CD4-positive, CD25-positive, alpha-beta regulatory T cell (primary cell): Measurements from ENCODE around the gene CYP11A1. TPM values are rescaled to one million over a fixed set of nuclear protein-coding genes. Genes with fewer than 3 reads are reported as not detected.

Experiments
- ATAC-seq, 2 donors: fragments of 150-1000 bp; cut with Tn5 transposase; one replicate each; pipeline ENCODE4 v1.10.0; 2021; ENCODE audit warnings: low read depth in 2 of 2, moderate number of reproducible peaks in 2 of 2, moderate library complexity in 1 of 2
- DNase-seq, 3 donors: peaks; one replicate each; pipeline versions ENCODE4 v3.0.0 to v3.0.0-alpha.2; 2012 to 2022; ENCODE audit warnings: mixed read lengths in 1 of 3
- H3K27ac ChIP-seq: one replicate; pipeline ENCODE4 v1.7.0; 2013; ENCODE audit warnings: mild to moderate bottlenecking, low read length; ENCODE audit not compliant: insufficient read depth, poor library complexity, severe bottlenecking
- H3K27me3 ChIP-seq: one replicate; pipeline ENCODE4 v1.7.0; 2013; ENCODE audit warnings: low read length; ENCODE audit not compliant: control insufficient read depth, insufficient read depth
- H3K36me3 ChIP-seq: one replicate; pipeline ENCODE4 v1.7.0; 2013; ENCODE audit warnings: mild to moderate bottlenecking, low read length, moderate library complexity; ENCODE audit not compliant: control insufficient read depth, insufficient read depth
- H3K4me1 ChIP-seq: 2 replicates; pipeline ENCODE4 v1.7.0; 2013; ENCODE audit warnings: mild to moderate bottlenecking, low read length; ENCODE audit not compliant: insufficient read depth, control insufficient read depth, poor library complexity, severe bottlenecking
- H3K4me3 ChIP-seq: one replicate; pipeline ENCODE4 v1.7.0; 2013; ENCODE audit warnings: low read depth, mild to moderate bottlenecking, low read length, moderate library complexity
- H3K9me3 ChIP-seq, 2 experiments: 1 replicate in 1 of 2; 2 replicates in 1 of 2; pipeline ENCODE4 v1.7.0; 2013; ENCODE audit warnings: low read length in 2 of 2, mild to moderate bottlenecking in 1 of 2, moderate library complexity in 1 of 2; ENCODE audit not compliant: control insufficient read depth in 2 of 2
- H3K27ac Mint-ChIP-seq, 3 donors: one replicate each; pipeline ENCODE4 v1.8.0; 2020 to 2022; ENCODE audit warnings: mild to moderate bottlenecking in 3 of 3, mixed read lengths in 3 of 3, moderate library complexity in 2 of 3
- H3K27me3 Mint-ChIP-seq: one replicate; pipeline ENCODE4 v1.8.0; 2022; ENCODE audit warnings: mild to moderate bottlenecking, mixed read lengths
- H3K36me3 Mint-ChIP-seq: one replicate; pipeline ENCODE4 v1.8.0; 2020; ENCODE audit warnings: mixed read lengths
- H3K4me1 Mint-ChIP-seq, 4 donors: one replicate each; pipeline ENCODE4 v1.8.0; 2020 to 2022; ENCODE audit warnings: mixed read lengths in 4 of 4, mild to moderate bottlenecking in 1 of 4
- H3K4me3 Mint-ChIP-seq, 4 donors: one replicate each; pipeline ENCODE4 v1.8.0; 2020 to 2022; ENCODE audit warnings: mild to moderate bottlenecking in 4 of 4, mixed read lengths in 4 of 4, moderate library complexity in 3 of 4
- H3K9me3 Mint-ChIP-seq, 7 donors: one replicate each; pipeline ENCODE4 v1.8.0; 2020 to 2022; ENCODE audit warnings: mixed read lengths in 7 of 7, mild to moderate bottlenecking in 3 of 7, moderate library complexity in 2 of 7
- polyA plus RNA-seq, 4 donors: library from polyadenylated mRNA; unstranded; fragments of 300-500 nt; fragmentation: Illumina TruSeq; gene quantifications; one replicate each; pipeline ENCODE4 v1.2.3, GENCODE V29; 2021
- total RNA-seq: library from RNA; stranded (reverse); gene quantifications from one replicate; pipeline ENCODE4 v1.2.3, GENCODE V29; 2022

The CYP11A1 gene
- total and polyA plus RNA-seq, 5 donors from 2014 or later = not detected

GRCh38 chr15:74411686-74412085 is 44.2 kb upstream of the CYP11A1 start:
- Histone ChIP-seq H3K9me3 (no peaks in the 10 kb centered on the region), H3K36me3 (no peaks in the 10 kb centered on the region), H3K4me3 (no peak overlapping the region), H3K27ac (no peak overlapping the region), H3K4me1 (no peaks in the 10 kb centered on the region), H3K27me3 (no peaks in the 10 kb centered on the region)
- Mint-ChIP-seq H3K9me3 (no peaks in the 10 kb centered on the region), H3K4me3 (no peak overlapping the region), H3K36me3 (peaks cover 12% of the 10 kb centered on the region), H3K4me1 (peaks cover 0 to 5% (median 1%) of the 10 kb centered on the region in 4 donors), H3K27me3 (no peaks in the 10 kb centered on the region), H3K27ac (peak overlapping the region in 1 of 3 donors; percentile 9)
- ATAC-seq = no peak
- DNase-seq = no peak

- Histone ChIP-seq H3K4me1 (no peaks in the 10 kb centered on the region), H3K27me3 (no peaks in the 10 kb centered on the region), H3K36me3 (no peaks in the 10 kb centered on the region), H3K9me3 (no peaks in the 10 kb centered on the region), H3K27ac (no peak overlapping the region), H3K4me3 (no peak overlapping the region)
- ATAC-seq (no peak), DNase-seq (no peak)
- Mint-ChIP-seq H3K4me3 (no peak overlapping the region), H3K27ac (no peak overlapping the region), H3K4me1 (peaks cover 0 to 5% (median 0%) of the 10 kb centered on the region in 4 donors), H3K36me3 (peaks cover 7% of the 10 kb centered on the region), H3K9me3 (peaks cover 0 to 2% (median 0%) of the 10 kb centered on the region in 7 donors), H3K27me3 (no peaks in the 10 kb centered on the region)
Measured at GRCh38 chr15:74410502-74410901, 43.1 kb upstream of the CYP11A1 start.

DNA sequence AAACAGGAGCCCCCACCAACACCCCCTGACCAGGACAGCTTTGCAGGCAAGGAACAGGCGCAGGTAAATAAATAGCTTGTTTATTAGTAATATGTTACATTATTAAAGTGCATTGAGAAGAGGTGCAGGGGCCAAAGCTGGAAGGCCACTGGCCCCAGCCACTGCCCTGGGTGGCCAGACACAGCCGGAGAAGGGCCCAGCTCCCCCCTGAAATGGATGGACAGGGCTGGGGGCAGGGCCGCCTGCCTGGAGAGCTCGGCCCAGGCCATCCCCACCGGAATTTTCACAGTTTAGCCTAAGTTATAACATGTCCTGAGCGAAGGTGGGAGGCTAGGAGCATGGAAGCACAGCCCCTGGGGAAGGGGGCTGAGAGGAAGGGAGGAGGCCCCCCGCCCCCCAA is 41.8 kb upstream of the CYP11A1 start:
- H3K36me3 Mint-ChIP-seq = peaks cover 3% of the 10 kb centered on the region
- Histone ChIP-seq H3K36me3 (no peaks in the 10 kb centered on the region), H3K27me3 (no peaks in the 10 kb centered on the region), H3K4me1 (no peaks in the 10 kb centered on the region), H3K9me3 (no peaks in the 10 kb centered on the region), H3K27ac (no peak overlapping the region), H3K4me3 (no peak overlapping the region)
- H3K9me3 Mint-ChIP-seq = peaks cover 0 to 2% (median 0%) of the 10 kb centered on the region in 7 donors
- H3K4me1 Mint-ChIP-seq = peaks cover 0 to 10% (median under 1%) of the 10 kb centered on the region in 4 donors
- no peak overlapping the region for H3K4me3 Mint-ChIP-seq
- no peak for ATAC-seq
- no peak overlapping the region for H3K27ac Mint-ChIP-seq
- no peaks in the 10 kb centered on the region for H3K27me3 Mint-ChIP-seq
- DNase-seq = no peak

DNA sequence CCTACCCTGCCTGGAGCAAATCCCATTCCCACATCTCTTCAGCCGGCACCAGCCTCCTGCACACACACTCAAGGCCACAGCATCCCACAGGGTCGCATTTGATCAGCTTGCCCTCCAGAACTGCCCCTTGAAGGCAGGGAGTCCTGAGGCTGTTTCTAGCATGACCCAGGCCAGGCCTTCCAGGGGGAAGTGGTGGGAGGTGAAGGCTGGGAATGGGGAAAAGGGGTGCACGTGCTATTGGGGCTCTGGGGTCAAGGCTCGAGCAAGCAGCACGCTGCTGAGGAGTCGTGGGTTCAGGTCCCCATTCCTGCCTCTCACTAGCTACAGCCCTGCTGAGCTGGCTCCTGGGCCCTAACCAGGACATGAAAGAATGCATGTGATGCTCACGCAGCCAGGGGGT is 41.4 kb upstream of the CYP11A1 start:
- Histone ChIP-seq H3K27me3 (no peaks in the 10 kb centered on the region), H3K27ac (no peak overlapping the region), H3K4me3 (no peak overlapping the region), H3K4me1 (peaks cover 2% of the 10 kb centered on the region), H3K36me3 (no peaks in the 10 kb centered on the region), H3K9me3 (no peaks in the 10 kb centered on the region)
- DNase-seq (no peak), ATAC-seq (no peak)
- H3K27me3 Mint-ChIP-seq = no peaks in the 10 kb centered on the region
- H3K4me3 Mint-ChIP-seq = no peak overlapping the region
- peaks cover 0 to 2% (median 0%) of the 10 kb centered on the region in 7 donors for H3K9me3 Mint-ChIP-seq
- H3K36me3 Mint-ChIP-seq = peaks cover 3% of the 10 kb centered on the region
- H3K27ac Mint-ChIP-seq = peak overlapping the region in 1 of 3 donors; percentile 51
- H3K4me1 Mint-ChIP-seq = peaks cover 0 to 14% (median 4%) of the 10 kb centered on the region in 4 donors

GRCh38 chr15:74408385-74408784 is 40.9 kb upstream of the CYP11A1 start:
- no peak overlapping the region for H3K4me3 Mint-ChIP-seq
- H3K9me3 Mint-ChIP-seq = peaks cover 0 to 2% (median 0%) of the 10 kb centered on the region in 7 donors
- Histone ChIP-seq H3K9me3 (no peaks in the 10 kb centered on the region), H3K27ac (no peak overlapping the region), H3K4me1 (peaks cover 6% of the 10 kb centered on the region), H3K36me3 (no peaks in the 10 kb centered on the region), H3K4me3 (no peak overlapping the region), H3K27me3 (no peaks in the 10 kb centered on the region)
- no peaks in the 10 kb centered on the region for H3K27me3 Mint-ChIP-seq
- ATAC-seq = no peak
- H3K27ac Mint-ChIP-seq = peak overlapping the region in 1 of 3 donors; percentile 51
- no peak for DNase-seq
- H3K4me1 Mint-ChIP-seq = peaks cover 0 to 19% (median 6%) of the 10 kb centered on the region in 4 donors
- peaks cover 3% of the 10 kb centered on the region for H3K36me3 Mint-ChIP-seq

GRCh38 chr15:74406992-74407705 is 39.7 kb upstream of the CYP11A1 start:
- H3K9me3 Mint-ChIP-seq = peaks cover 0 to 2% (median 0%) of the 10 kb centered on the region in 7 donors
- Histone ChIP-seq H3K4me1 (peaks cover 18% of the 10 kb centered on the region), H3K4me3 (no peak overlapping the region), H3K27ac (no peak overlapping the region), H3K36me3 (no peaks in the 10 kb centered on the region), H3K27me3 (no peaks in the 10 kb centered on the region), H3K9me3 (no peaks in the 10 kb centered on the region)
- H3K36me3 Mint-ChIP-seq = no peaks in the 10 kb centered on the region
- no peak overlapping the region for H3K27ac Mint-ChIP-seq
- ATAC-seq (no peak), DNase-seq (no peak)
- H3K27me3 Mint-ChIP-seq = no peaks in the 10 kb centered on the region
- no peak overlapping the region for H3K4me3 Mint-ChIP-seq
- peaks cover 2 to 26% (median 17%) of the 10 kb centered on the region in 4 donors for H3K4me1 Mint-ChIP-seq

DNA sequence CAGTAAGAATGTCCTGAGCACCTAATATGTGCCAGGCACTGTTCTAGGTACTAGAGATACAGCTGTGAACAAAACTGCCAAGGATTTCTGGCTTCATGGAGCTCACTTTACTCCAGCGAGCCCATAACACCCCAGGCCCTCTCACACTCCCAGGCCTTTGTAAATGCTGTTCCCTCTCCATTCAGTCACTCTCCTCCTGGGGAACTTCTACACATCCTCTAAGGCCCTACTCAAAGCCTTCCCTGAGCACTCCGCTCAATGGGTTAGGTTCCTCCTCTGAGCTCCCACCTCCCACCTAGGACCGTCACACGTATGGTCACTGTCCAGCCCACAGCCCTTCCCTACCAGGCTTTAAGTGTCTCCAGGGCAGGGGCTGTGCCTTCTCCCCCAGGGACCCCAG is 39.1 kb upstream of the CYP11A1 start:
- H3K4me3 ChIP-seq = no peak overlapping the region
- no peak for DNase-seq
- H3K9me3 ChIP-seq = no peaks in the 10 kb centered on the region
- Mint-ChIP-seq H3K27me3 (no peaks in the 10 kb centered on the region), H3K27ac (peak overlapping the region in 1 of 3 donors; percentile 52), H3K9me3 (peaks cover 0 to 2% (median 0%) of the 10 kb centered on the region in 7 donors), H3K4me1 (peaks cover 5 to 31% (median 22%) of the 10 kb centered on the region in 4 donors), H3K36me3 (no peaks in the 10 kb centered on the region), H3K4me3 (peak overlapping the region in 1 of 4 donors; percentile 2)
- no peak for ATAC-seq
- H3K27ac ChIP-seq = no peak overlapping the region
- no peaks in the 10 kb centered on the region for H3K36me3 ChIP-seq
- H3K4me1 ChIP-seq = peaks cover 25% of the 10 kb centered on the region
- no peaks in the 10 kb centered on the region for H3K27me3 ChIP-seq

- no peak for DNase-seq
- no peak overlapping the region for H3K4me3 ChIP-seq
- ATAC-seq = no peak
- H3K9me3 ChIP-seq = no peaks in the 10 kb centered on the region
- no peaks in the 10 kb centered on the region for H3K36me3 ChIP-seq
- Mint-ChIP-seq H3K27me3 (no peaks in the 10 kb centered on the region), H3K9me3 (peaks cover 0 to 2% (median 0%) of the 10 kb centered on the region in 7 donors), H3K4me1 (peaks cover 5 to 37% (median 27%) of the 10 kb centered on the region in 4 donors), H3K4me3 (peak overlapping the region in 1 of 4 donors; percentile 2), H3K36me3 (no peaks in the 10 kb centered on the region), H3K27ac (peak overlapping the region in 1 of 3 donors; percentile 52)
- H3K27ac ChIP-seq = no peak overlapping the region
- H3K4me1 ChIP-seq = peaks cover 31% of the 10 kb centered on the region
- H3K27me3 ChIP-seq = no peaks in the 10 kb centered on the region
Measured at GRCh38 chr15:74405823-74406222, 38.4 kb upstream of the CYP11A1 start.
